IPS-18a (cell line): ENCODE data around the gene PFKFB3.
"Not testable (repeated sequence)": the region's sequence is repeated elsewhere in the genome, so short reads cannot be mapped to it uniquely, and the experiment has no call there.

Experiments used
- H3K27ac ChIP-seq: one replicate; pipeline ENCODE4 v1.5.1; 2013; ENCODE audit warnings: low read length
- H3K27me3 ChIP-seq: one replicate; pipeline ENCODE4 v1.6.1; 2013; ENCODE audit warnings: mild to moderate bottlenecking, low read length; ENCODE audit not compliant: control insufficient read depth, insufficient read depth
- H3K36me3 ChIP-seq: one replicate; pipeline ENCODE4 v1.6.1; 2013; ENCODE audit warnings: low read depth, low read length; ENCODE audit not compliant: control insufficient read depth
- H3K4me1 ChIP-seq: one replicate; pipeline ENCODE4 v1.6.1; 2013; ENCODE audit warnings: low read depth, low read length; ENCODE audit not compliant: control insufficient read depth
- H3K4me3 ChIP-seq: one replicate; pipeline ENCODE4 v1.5.1; 2013; ENCODE audit warnings: low read length
- H3K9ac ChIP-seq: one replicate; pipeline ENCODE4 v1.6.1; 2013; ENCODE audit warnings: mild to moderate bottlenecking, low read length, moderate library complexity
- H3K9me3 ChIP-seq: one replicate; pipeline ENCODE4 v1.6.1; 2013; ENCODE audit warnings: low read depth, low read length; ENCODE audit not compliant: control insufficient read depth

Gene PFKFB3

GRCh38 chr10:6280291-6280690 is 77.6 kb downstream of the PFKFB3 start:
- H3K4me3 ChIP-seq = no peak overlapping the region
- peaks cover 9% of the 10 kb centered on the region for H3K4me1 ChIP-seq
- no peaks in the 10 kb centered on the region for H3K9me3 ChIP-seq
- H3K27ac ChIP-seq = no peak overlapping the region
- H3K36me3 ChIP-seq = no peaks in the 10 kb centered on the region
- no peak overlapping the region for H3K9ac ChIP-seq
- H3K27me3 ChIP-seq = no peaks in the 10 kb centered on the region

- Histone ChIP-seq H3K4me3 (no peak overlapping the region), H3K9me3 (no peaks in the 10 kb centered on the region), H3K9ac (no peak overlapping the region), H3K36me3 (no peaks in the 10 kb centered on the region), H3K27ac (no peak overlapping the region), H3K4me1 (peaks cover 9% of the 10 kb centered on the region), H3K27me3 (no peaks in the 10 kb centered on the region)
These were observed 79.8 kb downstream of the PFKFB3 start for GRCh38 chr10:6282454-6282958.

GRCh38 chr10:6283655-6284054 is 80.9 kb downstream of the PFKFB3 start:
- no peak overlapping the region for H3K4me3 ChIP-seq
- no peak overlapping the region for H3K27ac ChIP-seq
- no peak overlapping the region for H3K9ac ChIP-seq
- no peaks in the 10 kb centered on the region for H3K9me3 ChIP-seq
- H3K36me3 ChIP-seq = no peaks in the 10 kb centered on the region
- peaks cover 9% of the 10 kb centered on the region for H3K4me1 ChIP-seq
- no peaks in the 10 kb centered on the region for H3K27me3 ChIP-seq

GRCh38 chr10:6290621-6291020 is 87.9 kb downstream of the PFKFB3 start:
- not testable (repeated sequence) for H3K4me1 ChIP-seq, H3K36me3 ChIP-seq, H3K9ac ChIP-seq, H3K9me3 ChIP-seq, H3K27ac ChIP-seq, H3K4me3 ChIP-seq, H3K27me3 ChIP-seq

GRCh38 chr10:6292741-6293151 is 90.0 kb downstream of the PFKFB3 start:
- Histone ChIP-seq H3K27ac (no peak overlapping the region), H3K9me3 (peaks cover 3% of the 10 kb centered on the region), H3K27me3 (no peaks in the 10 kb centered on the region), H3K4me1 (no peaks in the 10 kb centered on the region), H3K4me3 (no peak overlapping the region), H3K9ac (no peak overlapping the region), H3K36me3 (no peaks in the 10 kb centered on the region)

GRCh38 chr10:6296425-6296824 is 93.7 kb downstream of the PFKFB3 start:
- not testable (repeated sequence) for H3K4me3 ChIP-seq, H3K27ac ChIP-seq, H3K9me3 ChIP-seq, H3K27me3 ChIP-seq, H3K4me1 ChIP-seq, H3K9ac ChIP-seq, H3K36me3 ChIP-seq

GRCh38 chr10:6296828-6297251 is 94.1 kb downstream of the PFKFB3 start:
- H3K9ac ChIP-seq = no peak overlapping the region
- H3K4me3 ChIP-seq = no peak overlapping the region
- H3K27ac ChIP-seq = no peak overlapping the region
- H3K4me1 ChIP-seq = no peaks in the 10 kb centered on the region
- H3K27me3 ChIP-seq = no peaks in the 10 kb centered on the region
- peaks cover 3% of the 10 kb centered on the region for H3K9me3 ChIP-seq
- H3K36me3 ChIP-seq = no peaks in the 10 kb centered on the region

- no peak overlapping the region for H3K4me3 ChIP-seq
- H3K27ac ChIP-seq = no peak overlapping the region
- no peaks in the 10 kb centered on the region for H3K4me1 ChIP-seq
- H3K27me3 ChIP-seq = no peaks in the 10 kb centered on the region
- H3K9me3 ChIP-seq = peaks cover 3% of the 10 kb centered on the region
- H3K9ac ChIP-seq = no peak overlapping the region
- H3K36me3 ChIP-seq = no peaks in the 10 kb centered on the region
These were observed 94.8 kb downstream of the PFKFB3 start for GRCh38 chr10:6297522-6297921.

- H3K9me3 ChIP-seq = peaks cover 3% of the 10 kb centered on the region
- H3K27ac ChIP-seq = no peak overlapping the region
- H3K4me3 ChIP-seq = no peak overlapping the region
- H3K4me1 ChIP-seq = no peaks in the 10 kb centered on the region
- H3K27me3 ChIP-seq = no peaks in the 10 kb centered on the region
- no peak overlapping the region for H3K9ac ChIP-seq
- no peaks in the 10 kb centered on the region for H3K36me3 ChIP-seq
These were observed 95.2 kb downstream of the PFKFB3 start for GRCh38 chr10:6297951-6298381.

- Histone ChIP-seq H3K4me1 (no peaks in the 10 kb centered on the region), H3K9me3 (peaks cover 3% of the 10 kb centered on the region), H3K4me3 (no peak overlapping the region), H3K27ac (no peak overlapping the region), H3K36me3 (no peaks in the 10 kb centered on the region), H3K27me3 (no peaks in the 10 kb centered on the region), H3K9ac (no peak overlapping the region)
These were observed 95.7 kb downstream of the PFKFB3 start for GRCh38 chr10:6298428-6298827.

GRCh38 chr10:6299234-6299633 is 96.5 kb downstream of the PFKFB3 start:
- Histone ChIP-seq H3K4me1 (no peaks in the 10 kb centered on the region), H3K9me3 (no peaks in the 10 kb centered on the region), H3K9ac (no peak overlapping the region), H3K36me3 (no peaks in the 10 kb centered on the region), H3K4me3 (no peak overlapping the region), H3K27ac (no peak overlapping the region), H3K27me3 (no peaks in the 10 kb centered on the region)

- no peak overlapping the region for H3K27ac ChIP-seq
- no peaks in the 10 kb centered on the region for H3K4me1 ChIP-seq
- H3K4me3 ChIP-seq = no peak overlapping the region
These were observed 97.0 kb downstream of the PFKFB3 start for GRCh38 chr10:6299743-6300105.

More at GRCh38 chr10:6299743-6300105, 97.0 kb downstream of the PFKFB3 start:
- Histone ChIP-seq H3K9ac (no peak overlapping the region), H3K9me3 (no peaks in the 10 kb centered on the region), H3K27me3 (no peaks in the 10 kb centered on the region), H3K36me3 (no peaks in the 10 kb centered on the region)
